Osteocyte (in vitro differentiated cells): ENCODE measurements around the gene AGFG2. TPM values are rescaled to one million over a fixed set of nuclear protein-coding genes. Genes with fewer than 3 reads are reported as not detected.
"Not testable (repeated sequence)": the region's sequence is repeated elsewhere in the genome, so short reads cannot be mapped to it uniquely, and the experiment has no call there.

Source experiments
- DNase-seq: peaks from one replicate; pipeline ENCODE4 v3.0.0; 2021; ENCODE audit warnings: mixed read lengths; ENCODE audit not compliant: unreplicated experiment; ENCODE audit errors: extremely low spot score
- H3K27ac Mint-ChIP-seq: one replicate; pipeline ENCODE4 v1.8.0; 2021; ENCODE audit warnings: mild to moderate bottlenecking, mixed read lengths; ENCODE audit not compliant: unreplicated experiment
- H3K27me3 Mint-ChIP-seq: one replicate; pipeline ENCODE4 v1.8.0; 2021; ENCODE audit warnings: mixed read lengths; ENCODE audit not compliant: unreplicated experiment
- H3K36me3 Mint-ChIP-seq: one replicate; pipeline ENCODE4 v1.8.0; 2021; ENCODE audit warnings: mixed read lengths; ENCODE audit not compliant: unreplicated experiment
- H3K4me1 Mint-ChIP-seq: one replicate; pipeline ENCODE4 v1.8.0; 2021; ENCODE audit warnings: mixed read lengths; ENCODE audit not compliant: unreplicated experiment
- H3K4me3 Mint-ChIP-seq: one replicate; pipeline ENCODE4 v1.8.0; 2021; ENCODE audit warnings: mild to moderate bottlenecking, moderate library complexity, mixed read lengths; ENCODE audit not compliant: unreplicated experiment
- H3K9me3 Mint-ChIP-seq: one replicate; pipeline ENCODE4 v1.8.0; 2021; ENCODE audit warnings: mixed read lengths; ENCODE audit not compliant: unreplicated experiment
- CTCF ChIP-seq: fragments of 200-600 bp; sonication (generic); IDR thresholded peaks from 2 replicates; pipeline ENCODE4 v1.5.0; 2021; ENCODE audit warnings: antibody characterized with exemption, mild to moderate bottlenecking, moderate library complexity
- total RNA-seq: library from RNA; stranded (reverse); gene quantifications from 2 replicates; pipeline ENCODE4 v1.2.1, GENCODE V29; 2021

Gene AGFG2
- total RNA-seq, 1 donor from 2014 or later, result 10.8 TPM

- H3K27me3 Mint-ChIP-seq, result no peaks in the 10 kb centered on the region
- no peak for DNase-seq
- no peaks in the 10 kb centered on the region for H3K36me3 Mint-ChIP-seq
- H3K4me3 Mint-ChIP-seq, result no peak overlapping the region
- no peak overlapping the region for H3K27ac Mint-ChIP-seq
- no peaks in the 10 kb centered on the region for H3K9me3 Mint-ChIP-seq
- peaks cover 4% of the 10 kb centered on the region for H3K4me1 Mint-ChIP-seq
- TF ChIP-seq CTCF, result no peak
Measured at GRCh38 chr7:100563100-100563564, 24.1 kb downstream of the AGFG2 start.

DNA sequence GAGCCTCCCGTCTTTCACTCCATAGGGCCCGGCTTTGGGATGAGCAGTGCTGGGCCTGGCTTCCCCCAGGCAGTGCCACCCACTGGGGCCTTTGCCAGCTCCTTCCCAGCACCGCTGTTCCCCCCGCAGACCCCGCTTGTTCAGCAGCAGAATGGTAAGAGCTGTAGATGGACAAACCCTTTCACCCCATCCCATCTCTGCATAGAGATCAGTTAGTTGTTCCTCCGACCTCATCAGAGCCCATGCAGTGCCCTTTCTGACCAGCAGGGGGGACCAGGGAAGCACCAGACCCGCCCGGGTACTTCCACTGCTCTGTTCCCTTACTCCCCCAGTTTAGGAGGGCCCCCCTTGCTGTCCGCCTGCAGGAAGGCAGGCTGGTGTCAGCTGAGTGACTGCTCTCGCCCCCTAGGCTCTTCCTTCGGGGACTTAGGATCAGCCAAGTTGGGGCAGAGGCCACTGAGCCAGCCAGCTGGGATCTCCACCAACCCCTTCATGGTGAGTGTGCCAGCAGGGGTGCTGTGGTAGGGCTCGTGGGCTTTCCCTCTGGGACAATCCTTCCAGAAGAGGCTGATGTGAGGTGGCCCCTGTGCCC is 24.9 kb downstream of the AGFG2 start:
- no peak overlapping the region for H3K27ac Mint-ChIP-seq
- TF ChIP-seq CTCF, result peak; percentile 93
- no peak overlapping the region for H3K4me3 Mint-ChIP-seq
- H3K27me3 Mint-ChIP-seq, result no peaks in the 10 kb centered on the region
- peaks cover 7% of the 10 kb centered on the region for H3K4me1 Mint-ChIP-seq
- H3K9me3 Mint-ChIP-seq, result no peaks in the 10 kb centered on the region
- no peaks in the 10 kb centered on the region for H3K36me3 Mint-ChIP-seq
- DNase-seq, result peak; percentile 92

DNA sequence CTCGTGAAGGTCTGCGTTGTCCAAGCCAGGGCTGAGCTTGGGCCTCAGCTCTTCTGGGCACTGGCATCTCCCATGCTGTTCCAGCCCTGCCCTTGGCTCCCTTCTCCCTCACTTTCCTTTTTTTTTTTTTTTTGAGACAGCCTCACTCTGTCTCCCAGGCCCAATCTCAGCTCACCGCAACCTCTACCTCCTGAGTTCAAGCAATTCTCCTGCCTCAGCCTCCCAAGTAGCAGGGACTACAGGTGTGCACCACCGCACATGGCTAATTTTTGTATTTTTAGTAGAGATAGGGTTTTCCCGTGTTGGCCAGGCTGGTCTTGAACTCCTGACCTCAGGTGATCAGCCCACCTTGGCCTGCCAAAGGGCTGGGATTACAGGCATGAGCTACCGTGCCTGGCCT is 25.4 kb downstream of the AGFG2 start:
- not testable (repeated sequence) for H3K27me3 Mint-ChIP-seq, H3K4me3 Mint-ChIP-seq, H3K9me3 Mint-ChIP-seq, H3K27ac Mint-ChIP-seq, H3K36me3 Mint-ChIP-seq, H3K4me1 Mint-ChIP-seq, DNase-seq

DNA sequence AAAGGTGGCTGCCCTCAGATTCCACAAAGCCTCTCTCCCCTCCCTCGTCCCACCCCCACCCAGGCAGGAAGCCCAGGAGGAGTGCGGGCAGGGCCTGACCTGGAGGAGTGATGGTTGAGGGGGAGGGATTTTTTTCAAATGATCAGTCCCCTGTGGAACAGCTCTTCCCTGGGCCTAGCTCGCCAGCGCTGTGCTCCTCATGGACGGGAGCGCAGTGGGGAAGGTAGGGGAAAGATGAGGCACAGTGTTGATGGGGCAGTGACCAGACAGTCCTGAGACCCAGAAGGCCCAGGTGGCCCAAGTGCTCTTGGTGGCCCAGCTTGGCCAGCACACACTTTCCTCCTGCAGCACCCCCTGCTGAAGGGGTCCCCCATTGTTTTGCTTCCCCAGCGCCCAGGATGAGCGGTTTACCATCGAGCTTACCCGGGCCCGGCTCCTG is 26.1 kb downstream of the AGFG2 start:
- H3K4me1 Mint-ChIP-seq, result peaks cover 11% of the 10 kb centered on the region
- no peaks in the 10 kb centered on the region for H3K36me3 Mint-ChIP-seq
- TF ChIP-seq CTCF, result no peak
- no peak overlapping the region for H3K27ac Mint-ChIP-seq
- H3K4me3 Mint-ChIP-seq, result no peak overlapping the region
- H3K27me3 Mint-ChIP-seq, result no peaks in the 10 kb centered on the region
- no peaks in the 10 kb centered on the region for H3K9me3 Mint-ChIP-seq
- no peak for DNase-seq

DNA sequence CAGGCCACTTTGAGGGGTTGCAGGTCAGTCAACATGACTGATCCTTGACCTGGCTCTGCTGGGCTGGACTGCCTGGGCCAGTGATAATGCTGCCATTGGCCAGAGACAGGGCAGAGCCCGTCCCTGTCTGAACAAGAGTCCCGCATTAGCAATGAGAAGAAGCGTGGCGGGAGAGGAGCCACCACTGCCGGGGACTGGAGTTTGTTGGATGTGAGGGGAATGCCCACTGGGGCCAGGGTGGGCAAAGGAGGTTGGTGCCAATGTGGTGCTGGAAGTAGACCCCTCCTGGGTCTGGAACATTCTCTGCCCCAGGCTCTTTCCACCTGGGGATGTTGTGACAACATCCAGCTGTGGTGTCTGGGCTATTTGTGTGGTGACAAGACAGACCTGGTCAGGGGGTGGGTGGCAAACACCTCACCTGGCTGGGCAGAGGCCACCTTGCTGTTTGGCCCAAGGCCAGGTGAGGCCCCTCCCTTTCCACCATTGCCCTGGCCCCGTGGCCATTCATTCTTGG is 27.1 kb downstream of the AGFG2 start:
- Mint-ChIP-seq H3K27ac (no peak overlapping the region), H3K4me3 (no peak overlapping the region), H3K4me1 (peaks cover 15% of the 10 kb centered on the region), H3K36me3 (no peaks in the 10 kb centered on the region), H3K27me3 (no peaks in the 10 kb centered on the region), H3K9me3 (no peaks in the 10 kb centered on the region)
- no peak for TF ChIP-seq CTCF
- no peak for DNase-seq
